Upper lobe of left lung (tissue), 4 donors: Measurements from ENCODE around the gene FRMPD2.

Experiments
- CTCF ChIP-seq, 6 experiments: fragments of 450-650 bp in 4 of 6; fragments of 200-600 bp in 2 of 6; sonication (generic) in 2 of 6; IDR thresholded peaks; one replicate each; pipeline ENCODE4 v1.5.1; 2016 to 2019; ENCODE audit warnings: antibody characterized with exemption in 6 of 6
- EP300 ChIP-seq, 4 donors: sonication (generic); formaldehyde crosslinking; IDR thresholded peaks; one replicate each; pipeline ENCODE4 v1.5.1; 2017; ENCODE audit warnings: antibody characterized with exemption in 4 of 4, control low read depth in 2 of 4
- POLR2A ChIP-seq, 4 donors: fragments of 450-650 bp; IDR thresholded peaks; one replicate each; pipeline ENCODE4 v1.5.1; 2016 to 2017; ENCODE audit warnings: antibody characterized with exemption in 4 of 4, mild to moderate bottlenecking in 2 of 4
- POLR2AphosphoS5 ChIP-seq, 2 donors: sonication (generic); formaldehyde crosslinking; IDR thresholded peaks; one replicate each; pipeline ENCODE4 v1.5.1; 2017; ENCODE audit warnings: antibody characterized with exemption in 2 of 2

GRCh38 chr10:48253970-48254657 is 20.4 kb downstream of the FRMPD2 start:
- TF ChIP-seq CTCF (IDR thresholded peaks at IDR 0.05) (no peak), POLR2AphosphoS5 (IDR thresholded peaks at IDR 0.05) (no peak), POLR2A (IDR thresholded peaks at IDR 0.05) (no peak), EP300 (IDR thresholded peaks at IDR 0.05) (no peak)
